GM06990 (cell line): ENCODE data around the gene ZBTB24.

Source experiments
- DNase-seq: peaks from one replicate; pipeline ENCODE4 v3.0.0-alpha.2; 2011; ENCODE audit not compliant: insufficient read length; ENCODE audit errors: extremely low read depth
- H3K27me3 ChIP-seq: replicated peaks from 2 replicates; pipeline ENCODE4 v1.6.0; 2011; ENCODE audit warnings: low read length; ENCODE audit not compliant: control insufficient read depth, insufficient read depth
- H3K36me3 ChIP-seq: 2 replicates; pipeline ENCODE4 v1.5.1; 2011; ENCODE audit warnings: low read length; ENCODE audit not compliant: control insufficient read depth, insufficient read depth
- H3K4me3 ChIP-seq: replicated peaks from 2 replicates; pipeline ENCODE4 v1.5.1; 2011; ENCODE audit warnings: low read depth, mild to moderate bottlenecking, control low read depth, low read length
- TF ChIP-seq, protein P1 (sequence below): IDR thresholded peaks from 2 replicates; pipeline ENCODE4 v1.5.1; 2011; ENCODE audit warnings: low read length, control low read depth, mild to moderate bottlenecking, inconsistent platforms; ENCODE audit not compliant: insufficient read depth, poor library complexity, severe bottlenecking

ZBTB24 gene

DNA sequence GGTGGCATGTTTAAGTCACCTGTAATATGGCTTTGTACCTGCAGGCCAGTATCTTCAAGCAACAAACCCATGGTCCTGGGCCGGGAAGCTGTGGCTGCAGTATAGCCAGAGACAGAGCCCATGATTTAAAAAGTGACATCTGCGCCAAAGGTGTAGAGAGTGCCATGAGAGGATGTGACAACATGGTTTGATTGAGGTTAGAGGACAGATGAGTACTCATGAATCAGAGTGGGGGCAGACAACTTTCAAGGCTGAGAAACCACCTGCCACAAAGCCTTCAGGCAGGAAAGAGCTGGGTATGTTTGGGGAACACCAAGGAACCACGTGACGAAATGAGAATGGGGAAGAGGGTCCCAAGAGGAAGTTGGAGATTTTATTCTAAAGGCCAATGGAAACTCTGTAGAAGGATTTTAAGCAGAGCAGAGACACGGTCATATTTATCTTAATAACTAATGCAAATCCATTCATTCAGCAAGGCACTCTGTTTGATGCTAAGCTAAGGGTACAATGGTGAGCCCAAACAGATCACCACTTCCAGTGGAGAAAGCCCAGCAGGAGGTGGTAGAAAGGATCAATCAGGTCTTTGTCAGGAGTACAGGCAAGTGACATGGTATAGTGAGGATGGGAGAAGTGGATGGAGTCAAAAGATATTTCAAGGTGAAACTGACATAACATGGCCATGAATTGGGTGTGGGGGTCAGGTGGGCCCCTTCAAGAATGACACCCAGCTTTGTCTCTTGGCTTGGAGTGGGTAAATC lies 24.1 kb downstream of the ZBTB24 start:
- DNase-seq = no peak
- no peaks in the 10 kb centered on the region for H3K27me3 ChIP-seq
- H3K36me3 ChIP-seq = peaks cover 2% of the 10 kb centered on the region
- TF ChIP-seq, protein P1, sequence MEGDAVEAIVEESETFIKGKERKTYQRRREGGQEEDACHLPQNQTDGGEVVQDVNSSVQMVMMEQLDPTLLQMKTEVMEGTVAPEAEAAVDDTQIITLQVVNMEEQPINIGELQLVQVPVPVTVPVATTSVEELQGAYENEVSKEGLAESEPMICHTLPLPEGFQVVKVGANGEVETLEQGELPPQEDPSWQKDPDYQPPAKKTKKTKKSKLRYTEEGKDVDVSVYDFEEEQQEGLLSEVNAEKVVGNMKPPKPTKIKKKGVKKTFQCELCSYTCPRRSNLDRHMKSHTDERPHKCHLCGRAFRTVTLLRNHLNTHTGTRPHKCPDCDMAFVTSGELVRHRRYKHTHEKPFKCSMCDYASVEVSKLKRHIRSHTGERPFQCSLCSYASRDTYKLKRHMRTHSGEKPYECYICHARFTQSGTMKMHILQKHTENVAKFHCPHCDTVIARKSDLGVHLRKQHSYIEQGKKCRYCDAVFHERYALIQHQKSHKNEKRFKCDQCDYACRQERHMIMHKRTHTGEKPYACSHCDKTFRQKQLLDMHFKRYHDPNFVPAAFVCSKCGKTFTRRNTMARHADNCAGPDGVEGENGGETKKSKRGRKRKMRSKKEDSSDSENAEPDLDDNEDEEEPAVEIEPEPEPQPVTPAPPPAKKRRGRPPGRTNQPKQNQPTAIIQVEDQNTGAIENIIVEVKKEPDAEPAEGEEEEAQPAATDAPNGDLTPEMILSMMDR = no peak
- H3K4me3 ChIP-seq = no peak overlapping the region

DNA sequence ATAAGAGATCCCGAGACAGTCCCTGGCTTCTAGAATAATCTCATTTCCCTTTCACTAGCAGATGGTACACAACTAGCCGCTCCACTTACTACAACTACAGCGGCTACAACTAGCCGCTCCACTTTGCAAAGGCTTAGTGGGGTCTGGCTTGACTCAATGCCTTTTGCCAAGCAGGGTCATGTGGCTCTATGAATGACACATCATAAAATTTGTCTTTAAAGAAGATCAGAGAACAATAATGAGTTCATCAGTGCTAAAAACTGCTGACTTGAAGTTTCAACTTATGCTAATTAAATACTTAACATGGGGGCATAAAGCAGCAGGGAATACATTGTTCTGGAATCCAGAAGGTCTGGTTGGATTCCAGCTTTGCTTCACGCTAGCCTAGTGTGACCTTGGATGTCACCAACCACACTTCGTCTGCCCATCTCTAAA lies 25.4 kb downstream of the ZBTB24 start:
- no peak for DNase-seq
- TF ChIP-seq, protein P1 = no peak
- no peaks in the 10 kb centered on the region for H3K27me3 ChIP-seq
- peaks cover 9% of the 10 kb centered on the region for H3K36me3 ChIP-seq
- no peak overlapping the region for H3K4me3 ChIP-seq

- TF ChIP-seq, protein P1 = no peak
- Histone ChIP-seq H3K4me3 (peak overlapping the region; percentile 93), H3K27me3 (no peaks in the 10 kb centered on the region), H3K36me3 (peaks cover 14% of the 10 kb centered on the region)
- DNase-seq = no peak
Observed at GRCh38 chr6:109456710-109457561, 26.1 kb downstream of the ZBTB24 start.

- TF ChIP-seq, protein P1 = peak; percentile 6
- peaks cover 16% of the 10 kb centered on the region for H3K36me3 ChIP-seq
- H3K4me3 ChIP-seq = peak overlapping the region; percentile 93
- no peaks in the 10 kb centered on the region for H3K27me3 ChIP-seq
- DNase-seq = no peak
Observed at GRCh38 chr6:109456111-109456583, 26.9 kb downstream of the ZBTB24 start.

DNA sequence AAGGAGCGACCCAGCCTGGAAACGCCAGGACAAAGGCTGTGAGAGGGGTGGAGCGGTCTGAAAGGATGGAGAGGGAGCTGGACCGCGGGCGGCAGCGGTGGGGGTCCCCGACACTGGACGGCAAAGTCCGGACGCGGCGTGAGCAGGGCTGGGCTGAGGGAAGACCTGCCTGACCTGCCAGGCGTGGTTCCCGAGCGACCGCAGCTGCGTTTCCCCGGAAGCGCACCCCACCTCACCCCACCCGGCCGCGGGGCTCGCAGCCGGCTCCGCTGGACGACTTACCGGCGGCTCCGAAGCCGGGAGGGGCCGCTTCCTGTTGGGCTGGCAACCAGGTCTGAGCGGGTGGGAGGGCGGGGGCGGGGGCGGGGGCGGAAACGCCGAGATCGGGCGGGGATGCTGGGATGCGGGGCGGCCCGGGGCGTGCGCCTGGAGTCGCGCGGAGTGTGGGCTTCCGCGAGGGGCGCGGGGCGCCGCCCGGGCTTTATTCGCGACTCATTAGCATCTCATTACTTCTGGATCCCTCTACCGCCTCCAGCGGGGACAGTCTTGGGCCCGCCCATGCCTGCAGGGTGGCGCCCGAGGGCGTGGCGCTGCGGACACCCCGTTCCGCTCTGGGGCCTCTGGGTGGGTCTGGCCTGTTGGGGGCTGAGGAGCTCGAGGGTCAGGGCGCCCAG lies 27.4 kb downstream of the ZBTB24 start, which contains the start of gene MICAL1:
MICAL1 (minus strand) TSS at position 336 of the 674 bp plus-strand sequence. CDS start 1,576 bp downstream, outside the sequence.
- Histone ChIP-seq H3K27me3 (no peaks in the 10 kb centered on the region), H3K4me3 (peak within 1 kb of the TSS; percentile 93), H3K36me3 (peaks cover 16% of the 10 kb centered on the region)
- TF ChIP-seq, protein P1 = peak; percentile 16
- DNase-seq = peak; percentile 95
